Stimulated activated CD8-positive, alpha-beta memory T cell treated with anti-CD3 and anti-CD28 coated beads, Interleukin-15, amount 100 ng/mL, for 24 hours (primary cell): ENCODE results near the gene EHMT1.

Experiments used
- DNase-seq: peaks from one replicate; pipeline ENCODE4 v3.0.0-alpha.2; 2020; ENCODE audit warnings: low read depth

The EHMT1 gene

DNA sequence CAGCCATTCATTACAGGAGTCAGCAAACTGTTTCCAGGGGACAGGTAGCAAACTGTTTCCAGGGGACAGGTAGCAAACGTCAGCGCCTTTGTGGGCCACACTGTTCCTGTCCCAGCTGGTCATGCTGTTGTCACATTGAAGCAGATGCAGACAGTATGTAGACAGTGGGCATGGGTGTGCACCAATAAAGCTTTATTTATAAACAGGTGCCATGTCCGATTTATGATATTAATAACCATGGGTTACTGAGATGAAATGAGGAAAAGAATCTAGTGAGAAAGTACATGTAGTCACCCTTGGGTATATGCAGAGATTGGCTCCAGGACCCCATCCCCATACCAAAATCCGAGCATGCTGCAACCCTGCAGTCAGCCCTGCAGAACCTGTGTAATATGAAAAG, 122.5 kb downstream of the EHMT1 start:
- no peak for DNase-seq

DNA sequence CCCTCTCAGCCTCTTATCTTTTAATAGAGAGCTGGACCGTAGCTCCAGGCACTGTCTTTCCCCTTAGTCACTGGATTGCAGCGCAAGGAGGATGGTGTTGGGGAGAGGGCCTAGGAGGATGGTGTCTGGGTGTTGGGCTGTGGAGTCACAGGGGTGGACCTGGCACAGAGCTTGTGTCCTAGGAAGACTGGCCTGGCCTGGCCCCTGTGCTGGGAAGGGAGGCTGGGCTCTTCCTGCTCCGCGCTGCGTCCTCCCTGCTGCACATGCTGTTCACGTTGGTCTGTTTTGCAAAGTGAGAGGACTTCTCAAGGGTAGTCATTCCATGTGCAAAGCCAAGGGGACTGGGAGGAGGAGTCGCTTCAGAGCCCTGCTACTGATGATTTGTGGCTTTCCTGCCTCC, 123.9 kb downstream of the EHMT1 start:
- DNase-seq, result no peak

- DNase-seq, result no peak
Observed at GRCh38 chr9:137743695-137744094, 124.9 kb downstream of the EHMT1 start.

DNA sequence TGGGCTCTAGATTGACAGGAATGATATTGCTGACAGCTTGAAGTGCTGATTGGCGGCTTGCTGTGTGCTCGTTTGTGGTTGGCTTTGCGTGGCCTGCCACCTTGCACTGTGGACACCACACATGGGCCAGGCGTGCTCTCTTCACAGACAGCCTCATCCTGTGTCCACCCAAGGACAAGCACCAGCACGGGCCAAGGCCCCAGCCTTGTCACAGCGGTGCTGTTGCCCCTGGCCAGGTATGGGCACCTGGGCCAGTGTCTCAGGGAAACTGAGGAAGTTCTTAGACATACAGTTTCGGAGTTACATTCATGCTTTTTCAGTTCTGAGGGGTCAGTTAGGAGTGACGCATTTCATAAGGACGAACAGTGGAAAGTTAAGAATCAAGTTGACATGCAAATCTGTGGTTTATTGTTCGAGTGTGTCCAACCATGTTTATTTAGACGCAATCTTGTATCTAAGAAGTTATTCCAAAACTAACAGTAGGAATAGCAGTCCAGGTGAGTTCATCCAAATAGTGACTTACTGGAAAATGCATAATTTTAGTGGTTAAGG, 125.9 kb downstream of the EHMT1 start:
- no peak for DNase-seq

DNA sequence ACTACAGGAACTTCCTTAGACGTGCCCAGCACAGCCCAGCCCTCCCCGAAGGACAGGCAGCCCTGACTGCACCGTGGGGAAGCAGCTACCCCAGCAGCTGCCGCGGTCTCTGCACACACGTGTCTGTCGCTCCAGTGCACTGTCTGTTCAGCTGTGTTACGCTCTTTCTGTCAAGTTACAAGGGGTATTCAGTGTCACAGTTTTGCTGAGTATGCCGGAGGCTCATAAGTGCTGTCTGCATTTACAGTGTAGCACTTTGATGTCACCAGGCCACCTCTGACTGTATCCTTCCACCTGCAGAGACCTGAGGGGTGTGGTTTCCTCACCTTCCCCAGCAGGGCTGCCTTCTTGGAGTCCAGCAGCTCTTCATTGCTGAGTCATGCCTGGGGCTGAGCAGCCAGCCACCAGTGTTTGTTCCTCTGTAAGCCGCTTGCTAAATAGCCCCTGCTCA, 126.8 kb downstream of the EHMT1 start:
- DNase-seq, result no peak

DNA sequence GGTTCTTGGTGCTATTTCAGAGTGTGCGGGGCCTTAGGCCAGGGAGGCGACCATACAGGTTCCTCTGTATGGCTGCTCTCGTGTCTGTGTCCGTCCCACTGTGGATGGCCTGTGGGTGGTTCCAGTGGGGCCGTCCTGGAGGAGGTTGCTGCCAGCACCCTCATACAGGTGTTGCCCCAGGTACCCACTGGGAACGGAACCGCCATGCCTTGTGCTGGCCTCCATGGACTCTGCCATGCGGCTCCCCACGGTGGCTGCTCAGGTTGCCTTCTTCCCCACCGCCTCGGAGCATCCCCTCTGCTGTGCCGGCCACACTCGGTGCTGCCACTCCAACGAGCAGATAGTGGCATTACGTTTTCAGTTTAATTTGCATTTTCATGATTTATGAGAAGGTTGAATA, 129.5 kb downstream of the EHMT1 start:
- DNase-seq, result no peak

DNA sequence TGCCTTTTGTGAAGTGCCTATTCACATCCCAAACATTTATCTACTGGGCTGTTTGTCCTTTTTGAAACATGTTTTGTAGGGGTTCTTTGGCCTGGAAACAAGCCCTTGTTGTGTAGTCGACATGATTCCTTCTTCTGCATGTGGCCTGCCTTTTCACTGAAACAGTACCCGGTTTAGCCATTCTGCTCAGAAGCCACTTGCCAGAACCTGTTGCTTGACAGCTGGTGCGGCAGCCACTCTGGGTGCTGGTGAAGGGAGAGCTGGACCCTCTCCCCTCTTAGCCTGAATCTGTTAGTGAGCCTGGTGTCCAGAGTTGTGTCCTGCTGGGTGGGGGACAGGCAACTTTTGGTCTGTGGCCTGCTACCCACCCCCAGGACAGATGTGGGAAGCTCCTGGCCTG, 129.9 kb downstream of the EHMT1 start:
- DNase-seq, result no peak

DNA sequence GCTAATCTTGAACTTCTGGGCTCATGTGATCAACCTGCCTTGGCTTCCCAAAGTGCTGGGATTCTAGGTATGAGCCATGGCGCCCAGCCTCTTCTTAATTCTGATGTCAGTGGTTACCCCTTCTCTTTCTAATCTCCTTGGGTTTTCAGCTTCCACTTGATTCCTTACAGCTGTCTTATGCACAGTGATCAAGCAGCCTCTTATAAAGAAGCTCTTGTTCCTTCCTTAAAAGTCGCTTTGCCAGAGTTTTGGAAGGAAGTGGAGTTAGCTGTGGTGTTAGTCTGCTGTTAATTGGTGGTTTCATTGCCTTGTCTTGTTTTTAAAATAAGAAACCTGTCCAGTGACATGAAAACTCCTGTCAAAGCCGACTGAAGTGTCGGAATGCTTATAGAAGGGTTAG, 130.7 kb downstream of the EHMT1 start:
- DNase-seq, result no peak

- no peak for DNase-seq
Observed at GRCh38 chr9:137750007-137750406, 131.2 kb downstream of the EHMT1 start.

DNA sequence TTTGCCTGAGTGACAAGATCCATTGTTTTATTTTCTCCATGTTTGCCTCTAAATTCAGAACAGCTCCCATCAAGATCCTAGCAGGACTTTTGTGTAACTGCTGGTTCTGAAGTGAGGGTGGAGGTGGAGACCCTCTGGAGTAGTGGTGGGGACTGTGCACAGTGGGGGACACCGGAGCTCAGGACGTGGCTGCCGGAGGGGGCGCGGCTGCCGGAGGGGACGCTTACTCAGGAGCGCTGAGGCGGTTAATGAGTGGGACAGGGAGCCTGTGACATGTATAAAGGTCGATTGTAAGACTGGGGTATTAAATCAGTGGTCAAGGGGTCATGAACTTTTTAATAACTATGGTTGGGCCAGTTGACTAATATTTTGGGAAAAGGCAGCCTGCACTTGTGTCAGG, 131.8 kb downstream of the EHMT1 start:
- DNase-seq, result no peak

- DNase-seq, result no peak
Observed at GRCh38 chr9:137751616-137752015, 132.8 kb downstream of the EHMT1 start.

DNA sequence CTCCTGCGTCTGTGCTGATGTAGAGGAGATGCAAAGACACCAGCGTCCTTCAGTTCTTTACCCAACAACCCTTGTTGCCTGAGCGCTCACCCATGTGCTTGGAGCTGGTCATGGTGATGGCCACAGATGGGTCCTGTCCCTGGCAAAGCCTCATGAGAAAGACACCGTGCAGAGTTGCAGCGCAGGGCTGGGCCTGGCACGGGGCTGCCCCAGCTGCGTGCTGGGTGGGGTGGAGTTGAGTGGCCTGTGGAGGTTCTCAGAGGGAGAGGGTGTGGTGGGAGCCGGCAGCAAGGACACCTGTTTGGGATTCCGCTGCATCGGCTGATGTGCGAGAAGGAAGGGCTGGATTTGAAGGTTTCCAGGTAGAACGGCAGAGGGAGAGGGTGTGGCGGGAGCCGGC, 133.6 kb downstream of the EHMT1 start:
- no peak for DNase-seq

DNA sequence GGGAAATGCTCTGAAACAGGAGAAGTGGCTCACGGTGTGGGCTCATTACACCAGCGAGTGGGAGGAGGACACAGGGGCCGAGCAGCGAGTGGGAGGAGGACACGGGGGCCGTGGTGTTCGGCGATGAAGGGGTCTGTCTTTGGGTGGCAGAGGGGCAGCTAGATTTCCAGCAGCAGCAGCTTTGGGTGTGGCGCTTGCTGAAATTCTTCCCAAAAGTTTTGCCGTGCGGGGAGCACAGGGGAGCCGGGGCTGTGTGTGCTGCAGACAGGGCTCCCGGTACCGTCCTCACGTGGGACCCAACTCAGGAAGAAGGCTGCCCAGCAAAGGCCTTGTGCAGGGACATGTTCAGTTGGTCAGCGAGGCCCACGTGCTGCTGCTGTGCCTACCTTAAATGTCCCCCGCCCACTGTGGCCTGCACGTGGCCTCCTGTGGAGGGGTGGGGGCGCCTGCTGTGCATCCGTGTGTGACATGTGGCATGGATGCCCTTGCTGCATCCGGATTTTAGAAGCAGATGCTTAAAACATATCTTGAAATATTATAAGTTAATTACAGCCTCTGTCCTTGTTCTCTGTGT, 134.5 kb downstream of the EHMT1 start:
- DNase-seq, result no peak

DNA sequence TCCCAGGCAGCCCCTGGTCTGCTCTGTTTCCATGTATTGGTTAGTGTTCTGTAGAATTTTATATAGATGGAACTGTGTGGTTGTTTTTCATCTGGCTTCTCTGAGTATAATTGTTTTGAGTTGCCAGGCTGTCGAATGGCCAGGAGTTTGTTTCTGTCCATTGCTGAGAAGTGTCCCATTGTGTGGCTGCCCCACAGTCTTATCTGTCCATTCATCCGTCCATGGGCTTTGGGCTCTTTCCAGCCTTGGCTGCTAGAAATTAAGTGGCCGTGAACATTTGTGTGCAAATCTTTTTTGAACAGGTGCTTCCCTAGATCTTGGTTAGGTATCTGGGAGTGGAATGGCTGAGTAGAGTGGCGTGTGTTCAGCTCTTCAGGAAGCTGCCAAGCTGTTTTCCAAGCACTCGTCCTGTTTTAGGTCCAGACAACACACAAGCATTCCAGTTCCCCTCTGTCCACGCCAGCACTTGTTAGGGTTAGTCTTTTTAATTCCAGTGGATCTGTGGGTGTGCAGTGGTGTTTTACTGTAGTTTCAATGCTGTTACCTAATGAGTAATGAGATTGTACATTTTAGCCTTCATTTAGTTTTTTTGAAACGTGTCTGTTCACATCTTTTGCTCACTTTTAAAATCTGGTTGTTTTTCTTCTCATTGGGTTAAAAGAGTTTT, 136.6 kb downstream of the EHMT1 start:
- DNase-seq, result no peak

DNA sequence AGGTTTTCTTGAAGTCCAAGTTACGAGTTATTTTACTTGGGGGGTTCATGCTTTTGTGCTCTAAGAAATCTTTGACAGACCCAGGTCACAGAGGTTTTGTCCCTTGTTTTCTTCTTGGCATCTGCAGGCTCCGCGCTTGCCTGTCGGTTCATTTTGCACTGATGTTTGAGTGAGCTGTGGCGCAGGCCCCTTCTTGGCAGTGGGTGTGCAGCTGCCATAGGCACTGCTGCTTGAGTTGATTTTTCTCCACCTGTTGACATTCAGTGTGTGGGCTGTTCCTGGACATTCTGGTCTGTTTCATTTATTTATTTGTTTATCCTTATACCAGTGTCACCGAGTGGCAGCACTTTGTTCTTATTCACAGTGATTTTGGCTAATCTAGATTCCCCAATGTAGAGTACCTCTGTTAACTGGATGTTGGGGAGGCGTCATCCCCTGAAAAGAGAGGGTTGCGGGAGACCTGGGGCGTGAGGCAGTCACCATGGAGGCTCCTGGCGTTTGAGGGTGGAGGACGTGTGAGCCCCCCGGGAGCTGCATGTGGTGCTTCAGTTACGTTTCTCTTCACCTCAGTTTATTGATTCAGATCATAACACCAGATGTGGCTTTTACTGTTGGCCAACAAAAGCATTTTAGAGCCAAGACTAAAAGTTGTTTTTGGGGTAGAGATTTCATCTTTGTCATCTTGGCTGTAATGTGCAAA, 137.4 kb downstream of the EHMT1 start:
- DNase-seq, result no peak

DNA sequence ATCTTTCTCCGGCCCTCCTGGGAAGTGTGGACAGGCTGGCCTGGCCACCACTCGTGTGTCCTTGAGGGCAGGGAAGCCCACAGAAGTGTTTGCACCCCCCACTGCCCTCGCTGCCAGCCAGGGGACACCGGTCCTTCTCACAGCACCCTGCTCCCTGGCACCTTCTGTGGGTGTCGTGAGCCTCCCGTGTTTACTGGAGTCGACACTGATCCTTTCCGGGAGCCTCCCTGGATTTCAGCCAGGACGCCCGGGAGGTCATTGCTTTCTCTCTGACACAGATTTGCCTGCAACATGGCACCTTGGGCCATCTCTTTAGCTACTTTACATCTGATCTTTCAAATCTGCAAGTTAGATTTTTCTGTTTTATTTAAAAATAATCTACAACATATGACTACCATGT, 138.3 kb downstream of the EHMT1 start:
- DNase-seq, result no peak

- no peak for DNase-seq
Observed at GRCh38 chr9:137757613-137758029, 138.8 kb downstream of the EHMT1 start.

- no peak for DNase-seq
Observed at GRCh38 chr9:137758067-137758466, 139.3 kb downstream of the EHMT1 start.

- no peak for DNase-seq
Observed at GRCh38 chr9:137759117-137759516, 140.3 kb downstream of the EHMT1 start.

- DNase-seq, result no peak
Observed at GRCh38 chr9:137759649-137760321, 141.0 kb downstream of the EHMT1 start.

GRCh38 chr9:137760426-137760825, 141.6 kb downstream of the EHMT1 start:
- DNase-seq, result no peak

- no peak for DNase-seq
Observed at GRCh38 chr9:137761032-137761431, 142.2 kb downstream of the EHMT1 start.

DNA sequence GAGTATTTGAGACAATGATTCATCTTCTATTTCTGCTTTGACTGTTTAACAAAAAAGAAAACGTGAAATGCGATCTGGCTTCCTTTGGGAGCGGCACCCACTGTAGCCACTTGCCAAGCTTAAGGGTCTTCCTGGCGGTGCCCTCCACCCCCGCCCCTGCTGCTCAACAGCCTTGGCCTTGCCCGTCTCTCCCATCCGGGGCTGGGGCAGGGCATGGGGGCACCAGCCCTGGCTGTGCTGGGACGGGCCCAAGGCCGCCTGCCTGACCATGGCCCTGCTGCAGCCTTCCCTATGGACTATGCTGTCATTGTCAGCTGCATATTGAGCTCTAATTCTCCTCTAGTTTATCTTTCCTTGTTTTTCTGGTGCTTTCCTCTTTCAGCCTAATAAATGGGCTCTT, 143.0 kb downstream of the EHMT1 start:
- DNase-seq, result no peak
